ENCODE results near the gene CHMP3.

CHMP3 gene

GRCh38 chr2:86570059-86570458, 6.8 kb upstream of the CHMP3 start:
- TF ChIP-seq TCF12 (IDR thresholded peaks at IDR 0.05; ENCODE audit: low read depth) (no peak), REST (IDR thresholded peaks at IDR 0.05; ENCODE audit: low read depth) (no peak), USF1 (IDR thresholded peaks at IDR 0.05) (no peak), MAX (IDR thresholded peaks at IDR 0.05) (no peak), EGR1 (IDR thresholded peaks at IDR 0.05) (no peak), EP300 (IDR thresholded peaks at IDR 0.05; ENCODE audit: borderline replicate concordance) (no peak), ZBTB7A (IDR thresholded peaks at IDR 0.05; ENCODE audit: low read depth) (no peak), FOXM1 (IDR thresholded peaks at IDR 0.05; ENCODE audit: borderline replicate concordance, low read depth) (no peak)

- TF ChIP-seq TCF12 (IDR thresholded peaks at IDR 0.05; ENCODE audit: low read depth) (no peak), FOXM1 (IDR thresholded peaks at IDR 0.05; ENCODE audit: borderline replicate concordance, low read depth) (no peak), NFIC (IDR thresholded peaks at IDR 0.05) (no peak), TAF1 (IDR thresholded peaks at IDR 0.05; ENCODE audit: low read depth) (no peak), CREB1 (IDR thresholded peaks at IDR 0.05; ENCODE audit: low read depth) (no peak), RAD21 (IDR thresholded peaks at IDR 0.05; ENCODE audit: low read depth) (no peak), EP300 (IDR thresholded peaks at IDR 0.05; ENCODE audit: borderline replicate concordance) (no peak), REST (IDR thresholded peaks at IDR 0.05; ENCODE audit: low read depth) (no peak), YY1 (IDR thresholded peaks at IDR 0.05; ENCODE audit: low read depth) (no peak), TEAD4 (IDR thresholded peaks at IDR 0.05) (no peak), USF1 (IDR thresholded peaks at IDR 0.05) (no peak), ZBTB7A (IDR thresholded peaks at IDR 0.05; ENCODE audit: low read depth) (no peak), MAX (IDR thresholded peaks at IDR 0.05) (no peak), EGR1 (IDR thresholded peaks at IDR 0.05) (no peak), CEBPB (IDR thresholded peaks at IDR 0.05) (no peak)
Measured at GRCh38 chr2:86566821-86567190, 3.6 kb upstream of the CHMP3 start.

GRCh38 chr2:86566158-86566820, 3.0 kb upstream of the CHMP3 start:
- no peak for TF ChIP-seq CREB1 (IDR thresholded peaks at IDR 0.05; ENCODE audit: low read depth)
- TF ChIP-seq FOXM1 (IDR thresholded peaks at IDR 0.05; ENCODE audit: borderline replicate concordance, low read depth), result no peak
- no peak for TF ChIP-seq CEBPB (IDR thresholded peaks at IDR 0.05)
- TF ChIP-seq EP300 (IDR thresholded peaks at IDR 0.05; ENCODE audit: borderline replicate concordance), result no peak
- TF ChIP-seq MAX (IDR thresholded peaks at IDR 0.05), result no peak
- TF ChIP-seq NFIC (IDR thresholded peaks at IDR 0.05), result no peak
- no peak for TF ChIP-seq TCF12 (IDR thresholded peaks at IDR 0.05; ENCODE audit: low read depth)
- no peak for TF ChIP-seq USF1 (IDR thresholded peaks at IDR 0.05)
- TF ChIP-seq REST (IDR thresholded peaks at IDR 0.05; ENCODE audit: low read depth), result no peak
- TF ChIP-seq TAF1 (IDR thresholded peaks at IDR 0.05; ENCODE audit: low read depth), result no peak
- TF ChIP-seq EGR1 (IDR thresholded peaks at IDR 0.05), result no peak
- TF ChIP-seq TEAD4 (IDR thresholded peaks at IDR 0.05), result no peak
- TF ChIP-seq YY1 (IDR thresholded peaks at IDR 0.05; ENCODE audit: low read depth), result no peak
- TF ChIP-seq RAD21 (IDR thresholded peaks at IDR 0.05; ENCODE audit: low read depth), result no peak

- no peak for TF ChIP-seq RAD21 (IDR thresholded peaks at IDR 0.05; ENCODE audit: low read depth)
- no peak for TF ChIP-seq ZBTB7A (IDR thresholded peaks at IDR 0.05; ENCODE audit: low read depth)
Measured at GRCh38 chr2:86563650-86564061, 413 bp upstream of the CHMP3 start.

Measured in Ishikawa (cell line).